Measurements from ENCODE around the gene TSFM. TPM values are rescaled to one million over a fixed set of nuclear protein-coding genes. Genes with fewer than 3 reads are reported as not detected.

The TSFM gene
- total and polyA plus RNA-seq, 9 of the 15 experiments (the other 6 are each of a cell fraction or from before 2014, with no cell fraction given): 44.6 to 198 (median 60.2) TPM

- no peak for TF ChIP-seq ZNF318 (IDR thresholded peaks at IDR 0.05; ENCODE audit: borderline replicate concordance in 1 of 2, low read depth in 1 of 2)
- TF ChIP-seq PML (IDR thresholded peaks at IDR 0.05; ENCODE audit: low read length): no peak
- no peak for TF ChIP-seq ZNF551 (CRISPR knock-in tag; IDR thresholded peaks at IDR 0.05)
- no peak for TF ChIP-seq MAFK (IDR thresholded peaks at IDR 0.05; ENCODE audit: low read length)
- no peak for TF ChIP-seq EGR1 (conservative IDR thresholded peaks at IDR 0.05)
- peak; percentile 50; the same call in 1 of the 2 replicates for TF ChIP-seq ZBTB17 (CRISPR knock-in tag; IDR thresholded peaks at IDR 0.05)
- no peak for TF ChIP-seq ZNF79 (CRISPR knock-in tag; IDR thresholded peaks at IDR 0.05; ENCODE audit: low read depth)
- no peak for TF ChIP-seq SIN3A (IDR thresholded peaks at IDR 0.05; ENCODE audit: borderline replicate concordance in 2 of 2, control insufficient read depth in 1 of 2, low read depth in 2 of 2, low read length in 2 of 2)
- TF ChIP-seq TRIM24 (IDR thresholded peaks at IDR 0.05): no peak
- TF ChIP-seq E2F8 (IDR thresholded peaks at IDR 0.05; ENCODE audit: low read depth, partially characterized antibody): peak; percentile 9
- TF ChIP-seq POLR2AphosphoS2 (IDR thresholded peaks at IDR 0.05; ENCODE audit: low read length): peak; percentile 9
- no peak for TF ChIP-seq PATZ1 (CRISPR knock-in tag; IDR thresholded peaks at IDR 0.05; ENCODE audit: borderline replicate concordance)
- 0 out of 2 replicates have a peak, but pooled peaks have one; percentile 0 for TF ChIP-seq SUPT5H (IDR thresholded peaks at IDR 0.05)
- TF ChIP-seq ZBTB1 (CRISPR knock-in tag; IDR thresholded peaks at IDR 0.05; ENCODE audit: borderline replicate concordance, low read depth): no peak
- peak; percentile 28; the same call in 1 of the 2 replicates for TF ChIP-seq RBFOX2 (IDR thresholded peaks at IDR 0.05; ENCODE audit: low read depth, low read length)
These were observed 36.6 kb upstream of the TSFM start (continued) for GRCh38 chr12:57746025-57746424.

Measured in K562 (cell line).